Left cardiac atrium (tissue), 4 donors: ENCODE measurements around the gene MOSMO. TPM values are rescaled to one million over a fixed set of nuclear protein-coding genes. Genes with fewer than 3 reads are reported as not detected.
"Not testable (repeated sequence)": the region's sequence is repeated elsewhere in the genome, so short reads cannot be mapped to it uniquely, and the experiment has no call there.

ENCODE experiments used
- ATAC-seq, 2 donors: fragments of 200-7000 bp; cut with Tn5 transposase; one replicate each; pipeline ENCODE4 v1.9.1; 2020; ENCODE audit warnings: mild to moderate bottlenecking in 2 of 2, moderate library complexity in 2 of 2
- DNase-seq: peaks from one replicate; pipeline ENCODE4 v3.0.0-alpha.2; 2020
- intact Hi-C, 2 donors: fragments of 100-400 bp; cut with DNase I; formaldehyde crosslinking; loops; one replicate each; pipeline versions ENCODE4 v1.14.1 to v1.15.1; 2022 to 2023
- total RNA-seq, 2 donors: library from RNA; stranded (reverse); fragmentation: NEBNext Ultra II Directional; extraction: Animal tissue kit (Norgen Biotek cat#: 25700); gene quantifications; one replicate each; pipeline ENCODE4 v1.2.1, GENCODE V29; 2021
- donor health status: DM: no; HTN: yes; CAD: no.
- donor health status: DM: no; HTN: yes; CAD: no; lungs with severe emphysema.
- donor health status: DM: yes; HTN: yes; CAD: no.
- donor health status: Dilated cardiomyopathy.

Gene MOSMO
- total RNA-seq, 2 donors from 2014 or later: 10.3 to 12.7 TPM

- intact Hi-C loops: no loop called here
- no peak for ATAC-seq
- no peak for DNase-seq
Observed at GRCh38 chr16:22120440-22120839, 112.5 kb downstream of the MOSMO start.

GRCh38 chr16:22122239-22122638, 114.3 kb downstream of the MOSMO start:
- ATAC-seq: no peak
- no peak for DNase-seq
- intact Hi-C loops: no loop called here

- intact Hi-C loops: no loop called here
- no peak for DNase-seq
- no peak for ATAC-seq
Observed at GRCh38 chr16:22123146-22123545, 115.2 kb downstream of the MOSMO start.

GRCh38 chr16:22123759-22124490, 116.0 kb downstream of the MOSMO start:
- no peak for ATAC-seq
- DNase-seq: no peak
- intact Hi-C loops: no loop called here

- ATAC-seq (no peak), DNase-seq (no peak)
- intact Hi-C loops: no loop called here
Observed at GRCh38 chr16:22124583-22125284, 116.8 kb downstream of the MOSMO start.

- intact Hi-C loops: no loop called here
- ATAC-seq (no peak), DNase-seq (no peak)
Observed at GRCh38 chr16:22126037-22126558, 118.2 kb downstream of the MOSMO start.

- ATAC-seq, DNase-seq, intact Hi-C loops: not testable (repeated sequence)
Observed at GRCh38 chr16:22128537-22128936, 120.6 kb downstream of the MOSMO start.

- ATAC-seq: no peak
- intact Hi-C loops: no loop called here
- DNase-seq: no peak
Observed at GRCh38 chr16:22130528-22130927, 122.6 kb downstream of the MOSMO start.

GRCh38 chr16:22132801-22133200, 124.9 kb downstream of the MOSMO start:
- ATAC-seq (no peak), DNase-seq (no peak)
- intact Hi-C loops: no loop called here

Other genes with a start within 250 kb of the MOSMO start
- gene NPIPB4, start 150.4 kb upstream of the MOSMO start, total RNA-seq: 10 to 100 TPM; 37.3 to 51.5 TPM
- gene UQCRC2, start 54.8 kb upstream of the MOSMO start, total RNA-seq: 100 to 1,000 TPM; 554 to 621 TPM
- not detected for gene PDZD9, start 7.0 kb upstream of the MOSMO start, total RNA-seq
- gene VWA3A, start 84.4 kb downstream of the MOSMO start, total RNA-seq: not detected
- not detected for gene SDR42E2, start 154.4 kb downstream of the MOSMO start, total RNA-seq
- gene EEF2K, start 198.2 kb downstream of the MOSMO start, total RNA-seq: 10 to 100 TPM; 32.0 to 34.0 TPM